ENCODE data around the gene DPH5. TPM values are rescaled to one million over a fixed set of nuclear protein-coding genes. Genes with fewer than 3 reads are reported as not detected.
A peak's percentile ranks its signal among the peaks of the same experiment; 100 is the strongest.
"Not testable (repeated sequence)": the region's sequence is repeated elsewhere in the genome, so short reads cannot be mapped to it uniquely, and the experiment has no call there.

Gene DPH5
- total RNA-seq, 2 donors from 2014 or later, result 18.4 to 42.8 TPM

GRCh38 chr1:100988121-100988520 lies 37.5 kb downstream of the DPH5 start:
- peaks cover 5% of the 10 kb centered on the region for H3K4me1 Mint-ChIP-seq

GRCh38 chr1:100982793-100983192 lies 42.8 kb downstream of the DPH5 start:
- no peaks in the 10 kb centered on the region for H3K4me1 Mint-ChIP-seq
- no peaks in the 10 kb centered on the region for H3K27me3 Mint-ChIP-seq
- no peak overlapping the region for H3K4me3 Mint-ChIP-seq
- H3K36me3 Mint-ChIP-seq (ENCODE audit: low read depth), result peaks cover 90% of the 10 kb centered on the region
- no peaks in the 10 kb centered on the region for H3K9me3 Mint-ChIP-seq
- H3K27ac Mint-ChIP-seq, result no peak overlapping the region
- no peak for ATAC-seq (replicated peaks)

More at GRCh38 chr1:100988121-100988520, 37.5 kb downstream of the DPH5 start:
- Mint-ChIP-seq H3K27ac (no peak overlapping the region), H3K4me3 (no peak overlapping the region), H3K27me3 (no peaks in the 10 kb centered on the region), H3K9me3 (no peaks in the 10 kb centered on the region), H3K36me3 (ENCODE audit: low read depth) (peaks cover 90% of the 10 kb centered on the region)
- no peak for ATAC-seq (replicated peaks)

- no peak overlapping the region for H3K4me3 Mint-ChIP-seq
- no peaks in the 10 kb centered on the region for H3K9me3 Mint-ChIP-seq
- ATAC-seq (replicated peaks), result no peak
- H3K4me1 Mint-ChIP-seq, result no peaks in the 10 kb centered on the region
- H3K36me3 Mint-ChIP-seq (ENCODE audit: low read depth), result peaks cover 100% of the 10 kb centered on the region
- H3K27ac Mint-ChIP-seq, result no peak overlapping the region
- H3K27me3 Mint-ChIP-seq, result no peaks in the 10 kb centered on the region
These were observed 46.0 kb downstream of the DPH5 start for GRCh38 chr1:100979631-100980030.

GRCh38 chr1:100976936-100977335 lies 48.6 kb downstream of the DPH5 start:
- Mint-ChIP-seq H3K27me3 (no peaks in the 10 kb centered on the region), H3K9me3 (no peaks in the 10 kb centered on the region), H3K4me3 (no peak overlapping the region), H3K27ac (no peak overlapping the region), H3K36me3 (ENCODE audit: low read depth) (peaks cover 100% of the 10 kb centered on the region), H3K4me1 (peaks cover 12% of the 10 kb centered on the region)
- ATAC-seq (replicated peaks), result no peak

- no peaks in the 10 kb centered on the region for H3K27me3 Mint-ChIP-seq
- no peak overlapping the region for H3K4me3 Mint-ChIP-seq
- peaks cover 95% of the 10 kb centered on the region for H3K36me3 Mint-ChIP-seq (ENCODE audit: low read depth)
- ATAC-seq (replicated peaks), result no peak
- H3K27ac Mint-ChIP-seq, result no peak overlapping the region
- no peaks in the 10 kb centered on the region for H3K9me3 Mint-ChIP-seq
- peaks cover 22% of the 10 kb centered on the region for H3K4me1 Mint-ChIP-seq
These were observed 53.4 kb downstream of the DPH5 start for GRCh38 chr1:100972185-100972584.

GRCh38 chr1:100971021-100971420 lies 54.6 kb downstream of the DPH5 start:
- peaks cover 22% of the 10 kb centered on the region for H3K4me1 Mint-ChIP-seq
- H3K9me3 Mint-ChIP-seq, result no peaks in the 10 kb centered on the region
- H3K27ac Mint-ChIP-seq, result peak overlapping the region; percentile 56
- peaks cover 95% of the 10 kb centered on the region for H3K36me3 Mint-ChIP-seq (ENCODE audit: low read depth)
- H3K27me3 Mint-ChIP-seq, result no peaks in the 10 kb centered on the region
- ATAC-seq (replicated peaks), result no peak
- H3K4me3 Mint-ChIP-seq, result no peak overlapping the region

- Mint-ChIP-seq H3K27me3 (no peaks in the 10 kb centered on the region), H3K9me3 (no peaks in the 10 kb centered on the region), H3K36me3 (ENCODE audit: low read depth) (peaks cover 95% of the 10 kb centered on the region), H3K4me1 (peaks cover 22% of the 10 kb centered on the region), H3K27ac (no peak overlapping the region), H3K4me3 (no peak overlapping the region)
- no peak for ATAC-seq (replicated peaks)
These were observed 56.3 kb downstream of the DPH5 start for GRCh38 chr1:100969327-100969726.

GRCh38 chr1:100968621-100969020 lies 57.0 kb downstream of the DPH5 start:
- Mint-ChIP-seq H3K27ac (no peak overlapping the region), H3K4me3 (no peak overlapping the region), H3K27me3 (no peaks in the 10 kb centered on the region), H3K9me3 (no peaks in the 10 kb centered on the region), H3K36me3 (ENCODE audit: low read depth) (peaks cover 95% of the 10 kb centered on the region), H3K4me1 (peaks cover 19% of the 10 kb centered on the region)
- no peak for ATAC-seq (replicated peaks)

GRCh38 chr1:100960098-100960497 lies 65.5 kb downstream of the DPH5 start:
- no peak overlapping the region for H3K27ac Mint-ChIP-seq
- no peaks in the 10 kb centered on the region for H3K27me3 Mint-ChIP-seq
- ATAC-seq (replicated peaks), result no peak
- peaks cover 14% of the 10 kb centered on the region for H3K4me1 Mint-ChIP-seq
- H3K9me3 Mint-ChIP-seq, result no peaks in the 10 kb centered on the region
- H3K4me3 Mint-ChIP-seq, result no peak overlapping the region
- H3K36me3 Mint-ChIP-seq (ENCODE audit: low read depth), result peaks cover 72% of the 10 kb centered on the region

- ATAC-seq (replicated peaks), result peak; percentile 56
- Mint-ChIP-seq H3K27ac (no peak overlapping the region), H3K36me3 (ENCODE audit: low read depth) (peaks cover 67% of the 10 kb centered on the region), H3K4me3 (no peak overlapping the region), H3K4me1 (peaks cover 14% of the 10 kb centered on the region), H3K27me3 (no peaks in the 10 kb centered on the region), H3K9me3 (no peaks in the 10 kb centered on the region)
These were observed 66.0 kb downstream of the DPH5 start for GRCh38 chr1:100959502-100960060.

GRCh38 chr1:100955322-100955721 lies 70.3 kb downstream of the DPH5 start:
- H3K36me3 Mint-ChIP-seq (ENCODE audit: low read depth), result peaks cover 64% of the 10 kb centered on the region
- peaks cover 5% of the 10 kb centered on the region for H3K9me3 Mint-ChIP-seq
- H3K4me1 Mint-ChIP-seq, result peaks cover 19% of the 10 kb centered on the region
- ATAC-seq (replicated peaks), result peak; percentile 67
- H3K27me3 Mint-ChIP-seq, result no peaks in the 10 kb centered on the region
- H3K27ac Mint-ChIP-seq, result peak overlapping the region; percentile 67
- H3K4me3 Mint-ChIP-seq, result peak overlapping the region; percentile 35

GRCh38 chr1:100953960-100954730 lies 71.4 kb downstream of the DPH5 start:
- Mint-ChIP-seq H3K27ac (peak overlapping the region; percentile 27), H3K4me1 (peaks cover 20% of the 10 kb centered on the region), H3K9me3 (peaks cover 5% of the 10 kb centered on the region), H3K4me3 (peak overlapping the region; percentile 23), H3K36me3 (ENCODE audit: low read depth) (peaks cover 72% of the 10 kb centered on the region), H3K27me3 (no peaks in the 10 kb centered on the region)
- ATAC-seq (replicated peaks), result no peak

- H3K9me3 Mint-ChIP-seq, result not testable (repeated sequence)
- ATAC-seq (replicated peaks), result peak; percentile 91
- H3K4me3 Mint-ChIP-seq, result peak overlapping the region; percentile 23
These were observed 72.6 kb downstream of the DPH5 start for GRCh38 chr1:100952970-100953369.

GRCh38 chr1:100952104-100952745 lies 73.4 kb downstream of the DPH5 start:
- no peak for ATAC-seq (replicated peaks)
- peaks cover 33% of the 10 kb centered on the region for H3K4me1 Mint-ChIP-seq
- no peaks in the 10 kb centered on the region for H3K27me3 Mint-ChIP-seq
- peaks cover 11% of the 10 kb centered on the region for H3K9me3 Mint-ChIP-seq
- H3K36me3 Mint-ChIP-seq (ENCODE audit: low read depth), result peaks cover 81% of the 10 kb centered on the region
- peak overlapping the region; percentile 23 for H3K4me3 Mint-ChIP-seq
- peak overlapping the region; percentile 27 for H3K27ac Mint-ChIP-seq

More at GRCh38 chr1:100952970-100953369, 72.6 kb downstream of the DPH5 start:
- peak overlapping the region; percentile 27 for H3K27ac Mint-ChIP-seq
- H3K36me3 Mint-ChIP-seq (ENCODE audit: low read depth), result peaks cover 78% of the 10 kb centered on the region
- H3K4me1 Mint-ChIP-seq, result peaks cover 30% of the 10 kb centered on the region
- H3K27me3 Mint-ChIP-seq, result not testable (repeated sequence)

GRCh38 chr1:100950781-100951180 lies 74.8 kb downstream of the DPH5 start:
- Mint-ChIP-seq H3K27me3 (no peaks in the 10 kb centered on the region), H3K36me3 (ENCODE audit: low read depth) (peaks cover 83% of the 10 kb centered on the region), H3K4me3 (no peak overlapping the region), H3K4me1 (peaks cover 40% of the 10 kb centered on the region), H3K27ac (peak overlapping the region; percentile 51), H3K9me3 (peaks cover 21% of the 10 kb centered on the region)
- no peak for ATAC-seq (replicated peaks)
